ENCODE measurements around the gene THSD7A. TPM values are rescaled to one million over a fixed set of nuclear protein-coding genes. Genes with fewer than 3 reads are reported as not detected.
A peak's percentile ranks its signal among the peaks of the same experiment; 100 is the strongest.

THSD7A gene
- total RNA-seq, 1 experiment from 2014 or later: 0.64 TPM

DNA sequence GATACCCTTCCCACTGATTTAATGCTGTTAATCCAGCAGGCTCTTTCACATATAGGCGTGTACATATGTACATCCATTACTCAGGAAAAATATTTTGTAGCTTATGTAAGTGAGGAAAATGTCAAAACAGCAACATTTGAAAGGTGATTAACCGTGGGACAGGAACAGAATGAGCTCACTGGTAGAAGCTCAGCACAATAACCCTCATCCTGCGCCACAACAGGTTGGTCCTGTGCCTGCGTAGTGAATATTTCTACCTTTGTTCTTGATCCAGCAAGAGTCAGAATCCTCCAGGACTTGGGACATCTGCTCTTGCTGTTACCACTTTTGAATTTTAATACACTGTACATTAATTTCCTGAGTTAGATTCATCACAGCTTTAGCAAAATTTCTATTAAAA, 359.4 kb downstream of the THSD7A start:
- Histone ChIP-seq H3K9me3 (ENCODE audit: low read depth, low read length, poor library complexity, severe bottlenecking) (no peaks in the 10 kb centered on the region), H3K36me3 (ENCODE audit: insufficient read depth, low read length, poor library complexity, severe bottlenecking) (no peaks in the 10 kb centered on the region), H3K4me3 (ENCODE audit: low read depth, low read length, poor library complexity, severe bottlenecking) (no peak overlapping the region), H3K27ac (ENCODE audit: low read depth, low read length, poor library complexity, severe bottlenecking) (no peak overlapping the region), H3K27me3 (replicated peaks; ENCODE audit: insufficient read depth, low read depth, low read length, poor library complexity) (no peaks in the 10 kb centered on the region), H3K4me1 (ENCODE audit: insufficient read depth, low read length, poor library complexity, severe bottlenecking) (peaks cover 16% of the 10 kb centered on the region)
- CTCF ChIA-PET: no interaction called here
- intact Hi-C loops (cut with micrococcal nuclease; ENCODE audit: unreplicated experiment): no loop called here
- no peak for DNase-seq (ENCODE audit: low spot score)
- POLR2A ChIA-PET (ENCODE audit: low non-redundant PET): no interaction called here
- no TSS peak for BruUV-seq (replicated peaks)
- TF ChIP-seq, protein P1, sequence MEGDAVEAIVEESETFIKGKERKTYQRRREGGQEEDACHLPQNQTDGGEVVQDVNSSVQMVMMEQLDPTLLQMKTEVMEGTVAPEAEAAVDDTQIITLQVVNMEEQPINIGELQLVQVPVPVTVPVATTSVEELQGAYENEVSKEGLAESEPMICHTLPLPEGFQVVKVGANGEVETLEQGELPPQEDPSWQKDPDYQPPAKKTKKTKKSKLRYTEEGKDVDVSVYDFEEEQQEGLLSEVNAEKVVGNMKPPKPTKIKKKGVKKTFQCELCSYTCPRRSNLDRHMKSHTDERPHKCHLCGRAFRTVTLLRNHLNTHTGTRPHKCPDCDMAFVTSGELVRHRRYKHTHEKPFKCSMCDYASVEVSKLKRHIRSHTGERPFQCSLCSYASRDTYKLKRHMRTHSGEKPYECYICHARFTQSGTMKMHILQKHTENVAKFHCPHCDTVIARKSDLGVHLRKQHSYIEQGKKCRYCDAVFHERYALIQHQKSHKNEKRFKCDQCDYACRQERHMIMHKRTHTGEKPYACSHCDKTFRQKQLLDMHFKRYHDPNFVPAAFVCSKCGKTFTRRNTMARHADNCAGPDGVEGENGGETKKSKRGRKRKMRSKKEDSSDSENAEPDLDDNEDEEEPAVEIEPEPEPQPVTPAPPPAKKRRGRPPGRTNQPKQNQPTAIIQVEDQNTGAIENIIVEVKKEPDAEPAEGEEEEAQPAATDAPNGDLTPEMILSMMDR (conservative IDR thresholded peaks at IDR 0.05; ENCODE audit: low read depth, low read length): no peak
- TF ChIP-seq EZH2 (IDR thresholded peaks at IDR 0.05; ENCODE audit: borderline replicate concordance, low read depth, low read length, poor library complexity, severe bottlenecking): no peak

DNA sequence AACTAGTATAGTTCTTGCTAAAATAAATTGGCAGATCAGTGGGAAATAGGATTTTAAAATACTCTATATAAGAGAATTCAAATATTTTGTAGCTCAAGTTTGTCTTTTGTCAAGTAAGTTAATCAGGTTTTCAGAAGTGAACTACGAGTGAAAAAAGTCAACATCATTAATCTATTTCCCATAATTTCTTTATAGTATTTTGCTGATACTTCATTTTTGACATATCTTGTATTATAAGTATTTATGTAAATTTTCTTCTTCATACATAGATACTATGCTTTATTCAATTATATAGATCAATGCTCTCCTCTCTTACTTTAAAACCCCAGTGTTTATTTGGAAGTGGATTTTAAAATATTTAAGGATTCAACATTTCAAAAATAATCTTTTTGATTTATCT, 360.7 kb downstream of the THSD7A start:
- H3K36me3 ChIP-seq (ENCODE audit: insufficient read depth, low read length, poor library complexity, severe bottlenecking): no peaks in the 10 kb centered on the region
- TF ChIP-seq, protein P1 (conservative IDR thresholded peaks at IDR 0.05; ENCODE audit: low read depth, low read length): no peak
- no peak for TF ChIP-seq EZH2 (IDR thresholded peaks at IDR 0.05; ENCODE audit: borderline replicate concordance, low read depth, low read length, poor library complexity, severe bottlenecking)
- intact Hi-C loops (cut with micrococcal nuclease; ENCODE audit: unreplicated experiment): no loop called here
- ChIA-PET POLR2A (ENCODE audit: low non-redundant PET) (no interaction called here), CTCF (no interaction called here)
- H3K4me3 ChIP-seq (ENCODE audit: low read depth, low read length, poor library complexity, severe bottlenecking): no peak overlapping the region
- H3K4me1 ChIP-seq (ENCODE audit: insufficient read depth, low read length, poor library complexity, severe bottlenecking): peaks cover 16% of the 10 kb centered on the region
- H3K27me3 ChIP-seq (replicated peaks; ENCODE audit: insufficient read depth, low read depth, low read length, poor library complexity): no peaks in the 10 kb centered on the region
- H3K9me3 ChIP-seq (ENCODE audit: low read depth, low read length, poor library complexity, severe bottlenecking): no peaks in the 10 kb centered on the region
- H3K27ac ChIP-seq (ENCODE audit: low read depth, low read length, poor library complexity, severe bottlenecking): no peak overlapping the region
- no TSS peak for BruUV-seq (replicated peaks)
- DNase-seq (ENCODE audit: low spot score): no peak

DNA sequence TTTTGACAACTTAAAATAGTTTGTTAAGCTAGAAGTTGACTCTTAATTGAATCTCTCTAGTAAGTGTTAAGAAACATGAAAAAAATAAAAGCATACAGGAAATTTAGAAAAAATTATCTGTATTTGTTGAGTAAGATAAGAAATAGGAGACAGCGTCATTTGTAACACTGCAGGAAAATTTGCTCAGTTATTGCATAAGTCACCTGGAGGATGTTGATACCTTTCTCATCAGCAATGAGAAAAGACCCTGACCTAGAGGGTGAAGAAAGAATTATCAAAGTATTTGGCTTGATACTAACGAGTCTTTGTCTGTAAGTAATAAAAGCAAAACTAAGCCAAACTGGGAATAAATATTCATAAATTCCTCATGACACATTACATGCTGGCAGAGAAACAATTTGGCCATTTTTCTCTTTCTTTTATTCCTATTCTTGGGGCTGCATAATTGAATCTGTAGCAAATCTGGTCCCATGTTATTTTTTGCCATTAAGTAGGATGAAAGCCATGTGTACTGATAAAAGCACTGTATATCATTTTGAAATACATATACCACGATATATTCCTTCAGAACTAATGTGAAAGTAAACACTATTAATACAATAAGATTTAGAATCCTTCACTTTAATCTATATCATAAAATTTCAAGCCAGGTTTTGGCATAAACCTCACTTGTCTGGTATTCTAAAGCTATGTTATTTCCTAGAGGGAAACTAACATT, 362.8 kb downstream of the THSD7A start:
- TF ChIP-seq, protein P1 (conservative IDR thresholded peaks at IDR 0.05; ENCODE audit: low read depth, low read length): no peak
- no peak for TF ChIP-seq EZH2 (IDR thresholded peaks at IDR 0.05; ENCODE audit: borderline replicate concordance, low read depth, low read length, poor library complexity, severe bottlenecking)
- Histone ChIP-seq H3K36me3 (ENCODE audit: insufficient read depth, low read length, poor library complexity, severe bottlenecking) (no peaks in the 10 kb centered on the region), H3K4me1 (ENCODE audit: insufficient read depth, low read length, poor library complexity, severe bottlenecking) (peaks cover 26% of the 10 kb centered on the region), H3K9me3 (ENCODE audit: low read depth, low read length, poor library complexity, severe bottlenecking) (no peaks in the 10 kb centered on the region), H3K27ac (ENCODE audit: low read depth, low read length, poor library complexity, severe bottlenecking) (no peak overlapping the region), H3K27me3 (replicated peaks; ENCODE audit: insufficient read depth, low read depth, low read length, poor library complexity) (no peaks in the 10 kb centered on the region), H3K4me3 (ENCODE audit: low read depth, low read length, poor library complexity, severe bottlenecking) (no peak overlapping the region)
- intact Hi-C loops (cut with micrococcal nuclease; ENCODE audit: unreplicated experiment): no loop called here
- no TSS peak for BruUV-seq (replicated peaks)
- POLR2A ChIA-PET (ENCODE audit: low non-redundant PET): no interaction called here
- CTCF ChIA-PET: no interaction called here
- peak; percentile 21 for DNase-seq (ENCODE audit: low spot score)
